Right atrium auricular region (tissue), 2 donors: ENCODE data around the gene CCDC136. TPM values are rescaled to one million over a fixed set of nuclear protein-coding genes. Genes with fewer than 3 reads are reported as not detected.

Experiments used
- DNase-seq: peaks from one replicate; pipeline ENCODE4 v3.0.0-alpha.2; 2019; ENCODE audit warnings: low spot score
- H3K27ac ChIP-seq, 2 donors: fragments of 200-600 bp; sonication (generic); 1 replicate in 1 of 2; 2 replicates in 1 of 2; pipeline ENCODE4 v1.5.1; 2016 to 2019
- H3K27me3 ChIP-seq, 2 donors: fragments of 200-600 bp; sonication (generic); one replicate each; pipeline versions ENCODE4 v1.5.1 to v1.6.0; 2017 to 2019
- H3K36me3 ChIP-seq: fragments of 200-600 bp; sonication (generic); one replicate; pipeline ENCODE4 v1.5.1; 2016
- H3K4me1 ChIP-seq, 2 donors: fragments of 200-600 bp; sonication (generic); one replicate each; pipeline versions ENCODE4 v1.5.1 to v1.6.0; 2017 to 2019
- H3K4me3 ChIP-seq, 2 donors: fragments of 200-600 bp; sonication (generic); 1 replicate in 1 of 2; 2 replicates in 1 of 2; pipeline ENCODE4 v1.5.1; 2017 to 2019; ENCODE audit warnings: mild to moderate bottlenecking in 1 of 2, moderate library complexity in 1 of 2
- H3K9me3 ChIP-seq, 2 donors: fragments of 200-600 bp; sonication (generic); one replicate each; pipeline ENCODE4 v1.5.1; 2019
- total RNA-seq, 2 donors: library from RNA; depleted of rRNA; stranded (reverse); fragments of >200 nt; gene quantifications; one replicate each; pipeline ENCODE4 v1.1.0, GENCODE V29; 2016
- TF ChIP-seq, protein P1 (sequence below), 2 donors: fragments of 200-600 bp; sonication (generic); IDR thresholded peaks; one replicate each; pipeline ENCODE4 v1.5.1; 2019; ENCODE audit warnings: antibody characterized with exemption in 2 of 2

CCDC136 gene
- total RNA-seq, 2 donors from 2014 or later, result 2.6 to 8.5 TPM

DNA sequence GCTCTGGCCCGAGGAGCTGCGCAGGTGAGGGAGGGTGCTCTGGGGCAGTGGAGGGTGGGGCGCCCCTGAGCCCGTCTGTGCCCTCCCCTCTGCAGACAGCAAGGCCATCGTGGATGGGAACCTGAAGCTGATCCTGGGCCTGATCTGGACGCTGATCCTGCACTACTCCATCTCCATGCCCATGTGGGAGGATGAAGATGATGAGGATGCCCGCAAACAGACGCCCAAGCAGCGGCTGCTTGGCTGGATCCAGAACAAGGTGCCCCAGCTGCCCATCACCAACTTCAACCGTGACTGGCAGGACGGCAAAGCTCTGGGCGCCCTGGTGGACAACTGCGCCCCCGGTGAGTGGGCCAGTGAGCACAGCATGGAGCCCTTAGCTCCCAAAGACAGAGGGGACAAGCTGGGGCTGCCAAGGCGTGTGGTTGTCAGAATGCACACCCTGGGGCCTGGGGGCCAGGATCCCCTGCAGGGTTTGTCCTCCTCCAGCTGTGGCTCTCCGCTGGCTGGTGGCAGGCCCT lies 43.5 kb downstream of the CCDC136 start:
- TF ChIP-seq, protein P1, sequence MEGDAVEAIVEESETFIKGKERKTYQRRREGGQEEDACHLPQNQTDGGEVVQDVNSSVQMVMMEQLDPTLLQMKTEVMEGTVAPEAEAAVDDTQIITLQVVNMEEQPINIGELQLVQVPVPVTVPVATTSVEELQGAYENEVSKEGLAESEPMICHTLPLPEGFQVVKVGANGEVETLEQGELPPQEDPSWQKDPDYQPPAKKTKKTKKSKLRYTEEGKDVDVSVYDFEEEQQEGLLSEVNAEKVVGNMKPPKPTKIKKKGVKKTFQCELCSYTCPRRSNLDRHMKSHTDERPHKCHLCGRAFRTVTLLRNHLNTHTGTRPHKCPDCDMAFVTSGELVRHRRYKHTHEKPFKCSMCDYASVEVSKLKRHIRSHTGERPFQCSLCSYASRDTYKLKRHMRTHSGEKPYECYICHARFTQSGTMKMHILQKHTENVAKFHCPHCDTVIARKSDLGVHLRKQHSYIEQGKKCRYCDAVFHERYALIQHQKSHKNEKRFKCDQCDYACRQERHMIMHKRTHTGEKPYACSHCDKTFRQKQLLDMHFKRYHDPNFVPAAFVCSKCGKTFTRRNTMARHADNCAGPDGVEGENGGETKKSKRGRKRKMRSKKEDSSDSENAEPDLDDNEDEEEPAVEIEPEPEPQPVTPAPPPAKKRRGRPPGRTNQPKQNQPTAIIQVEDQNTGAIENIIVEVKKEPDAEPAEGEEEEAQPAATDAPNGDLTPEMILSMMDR (IDR thresholded peaks at IDR 0.05), result no peak
- no peak for DNase-seq
- Histone ChIP-seq H3K27me3 (no peaks in the 10 kb centered on the region), H3K9me3 (no peaks in the 10 kb centered on the region), H3K4me3 (no peak overlapping the region), H3K4me1 (peaks cover 0 to 58% of the 10 kb centered on the region in 2 donors), H3K36me3 (peaks cover 57% of the 10 kb centered on the region), H3K27ac (peak overlapping the region; percentile 58 to 99)

DNA sequence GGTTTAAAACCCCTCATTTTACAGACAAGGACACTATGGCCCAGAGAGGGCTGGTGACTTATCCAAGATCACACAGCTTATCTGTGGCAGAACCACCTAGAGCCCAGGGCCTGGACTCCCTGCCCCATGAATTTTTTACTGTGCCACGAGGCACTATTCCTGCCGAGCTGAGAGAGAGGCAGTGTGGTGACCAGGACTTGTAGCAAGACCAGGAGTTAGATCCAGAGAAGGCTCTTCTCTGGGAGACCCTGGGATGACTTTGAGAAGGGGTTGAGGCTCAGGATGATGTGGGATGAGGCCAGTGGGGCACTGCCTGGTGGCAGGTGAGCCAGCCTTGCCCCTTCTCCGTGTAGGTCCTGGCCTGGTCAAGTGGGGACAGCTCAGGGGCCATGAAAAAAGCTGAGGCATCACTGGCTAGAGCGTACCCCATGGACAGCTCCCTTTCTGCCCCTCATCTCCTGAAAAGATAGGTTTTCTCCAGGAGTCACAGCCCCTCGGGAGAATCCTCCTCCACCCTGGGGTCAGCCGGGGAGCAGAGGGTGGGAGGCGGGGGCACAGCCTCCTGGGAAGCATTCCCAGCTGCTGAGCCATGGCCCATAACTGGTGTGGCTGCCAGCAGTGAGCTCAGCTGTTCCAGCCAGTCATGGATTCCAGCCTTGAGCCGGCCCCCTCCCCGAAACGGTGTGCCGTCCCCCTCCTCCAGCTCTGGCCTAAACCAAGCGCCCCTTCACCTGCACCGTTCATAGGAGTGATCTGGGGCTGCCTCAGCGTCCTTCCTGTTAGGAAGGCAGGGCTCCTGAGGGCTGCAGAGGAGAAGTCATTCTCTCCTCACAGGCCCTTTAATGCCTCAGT lies 44.2 kb downstream of the CCDC136 start:
- H3K4me3 ChIP-seq, result no peak overlapping the region
- no peak for DNase-seq
- TF ChIP-seq, protein P1 (IDR thresholded peaks at IDR 0.05), result no peak
- peaks cover 65% of the 10 kb centered on the region for H3K36me3 ChIP-seq
- H3K4me1 ChIP-seq, result peaks cover 0 to 53% of the 10 kb centered on the region in 2 donors
- H3K9me3 ChIP-seq, result no peaks in the 10 kb centered on the region
- peak overlapping the region; percentile 58 to 99 for H3K27ac ChIP-seq
- H3K27me3 ChIP-seq, result no peaks in the 10 kb centered on the region

DNA sequence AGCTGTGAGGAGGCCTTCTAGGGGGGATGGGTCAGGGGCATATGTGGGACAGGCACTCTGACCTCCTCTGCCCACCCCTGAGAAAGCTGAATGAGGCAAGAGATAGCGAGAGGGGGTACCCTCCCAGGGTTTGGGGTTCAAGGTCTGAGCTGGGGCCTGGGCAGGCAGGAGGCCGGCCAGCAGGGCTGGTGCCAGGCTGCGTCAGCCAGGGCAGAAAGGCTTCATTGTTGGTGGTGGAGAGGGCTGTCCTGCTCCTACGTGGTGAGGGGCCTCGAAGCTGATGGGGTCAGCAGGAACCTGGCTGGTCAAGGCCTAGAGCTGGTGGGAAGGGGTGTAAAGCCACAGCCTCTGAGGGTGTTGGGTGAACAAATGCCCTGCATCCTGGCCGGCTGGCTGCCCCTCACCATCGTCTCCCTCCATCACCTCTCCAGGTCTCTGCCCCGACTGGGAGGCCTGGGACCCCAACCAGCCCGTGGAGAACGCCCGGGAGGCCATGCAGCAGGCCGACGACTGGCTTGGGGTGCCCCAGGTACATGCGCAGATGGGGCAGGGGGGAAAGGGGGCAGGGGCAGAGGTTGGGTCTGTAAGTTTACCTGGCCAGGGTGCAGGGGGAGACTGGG lies 45.1 kb downstream of the CCDC136 start:
- TF ChIP-seq, protein P1 (IDR thresholded peaks at IDR 0.05), result no peak
- Histone ChIP-seq H3K27ac (peak overlapping the region; percentile 58 to 99), H3K4me3 (no peak overlapping the region), H3K4me1 (peaks cover 0 to 44% of the 10 kb centered on the region in 2 donors), H3K9me3 (no peaks in the 10 kb centered on the region), H3K27me3 (no peaks in the 10 kb centered on the region), H3K36me3 (peaks cover 72% of the 10 kb centered on the region)
- DNase-seq, result no peak

DNA sequence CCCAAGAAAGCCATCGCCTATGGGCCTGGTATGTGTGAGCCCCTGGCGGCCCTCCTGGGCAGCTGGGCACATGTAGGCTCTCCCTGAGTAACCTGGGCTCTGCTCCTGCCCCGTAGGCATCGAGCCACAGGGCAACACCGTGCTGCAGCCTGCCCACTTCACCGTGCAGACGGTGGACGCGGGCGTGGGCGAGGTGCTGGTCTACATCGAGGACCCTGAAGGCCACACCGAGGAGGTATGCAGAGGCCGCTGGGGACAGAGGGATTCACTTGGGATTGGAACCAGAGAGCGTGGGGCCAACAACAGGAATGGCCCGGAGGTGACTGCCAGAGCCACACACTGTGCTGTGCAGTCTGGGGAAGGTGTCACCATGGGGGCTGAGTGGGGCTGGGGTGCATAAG lies 45.8 kb downstream of the CCDC136 start:
- no peaks in the 10 kb centered on the region for H3K9me3 ChIP-seq
- TF ChIP-seq, protein P1 (IDR thresholded peaks at IDR 0.05), result no peak
- peaks cover 0 to 37% of the 10 kb centered on the region in 2 donors for H3K4me1 ChIP-seq
- no peak overlapping the region for H3K4me3 ChIP-seq
- no peaks in the 10 kb centered on the region for H3K27me3 ChIP-seq
- H3K27ac ChIP-seq, result no peak overlapping the region
- peaks cover 79% of the 10 kb centered on the region for H3K36me3 ChIP-seq
- DNase-seq, result no peak

DNA sequence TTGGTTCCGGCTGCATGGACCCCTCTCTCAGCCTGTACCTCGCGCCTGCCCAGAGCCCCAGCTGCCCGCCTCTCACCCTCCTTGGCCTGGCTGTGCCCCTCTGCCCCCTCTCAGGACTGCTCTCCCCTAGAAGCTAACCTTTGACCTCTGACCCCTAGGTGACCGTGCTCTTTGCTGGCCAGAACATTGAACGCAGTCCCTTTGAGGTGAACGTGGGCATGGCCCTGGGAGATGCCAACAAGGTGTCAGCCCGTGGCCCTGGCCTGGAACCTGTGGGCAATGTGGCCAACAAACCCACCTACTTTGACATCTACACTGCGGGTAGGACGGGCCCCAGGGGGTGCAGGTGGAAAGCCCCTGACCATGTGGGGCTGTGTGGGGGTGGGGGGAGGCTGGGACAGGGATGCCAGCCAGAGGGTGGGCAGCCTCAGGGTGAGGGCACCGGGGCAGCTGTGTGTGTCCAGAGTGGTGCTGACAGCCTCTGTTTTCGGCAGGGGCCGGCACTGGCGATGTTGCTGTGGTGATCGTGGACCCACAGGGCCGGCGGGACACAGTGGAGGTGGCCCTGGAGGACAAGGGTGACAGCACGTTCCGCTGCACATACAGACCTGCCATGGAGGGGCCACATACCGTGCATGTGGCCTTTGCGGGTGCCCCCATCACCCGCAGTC lies 46.5 kb downstream of the CCDC136 start:
- DNase-seq, result no peak
- peak overlapping the region in 1 of 2 donors; percentile 21 for H3K27ac ChIP-seq
- H3K27me3 ChIP-seq, result no peaks in the 10 kb centered on the region
- H3K4me3 ChIP-seq, result no peak overlapping the region
- H3K4me1 ChIP-seq, result peaks cover 0 to 30% of the 10 kb centered on the region in 2 donors
- H3K9me3 ChIP-seq, result no peaks in the 10 kb centered on the region
- TF ChIP-seq, protein P1 (IDR thresholded peaks at IDR 0.05), result no peak
- H3K36me3 ChIP-seq, result peaks cover 86% of the 10 kb centered on the region
